ENCODE results near the gene KLHDC2. TPM values are rescaled to one million over a fixed set of nuclear protein-coding genes. Genes with fewer than 3 reads are reported as not detected.

KLHDC2 gene
- total RNA-seq, 1 donor, result 83.2 TPM

DNA sequence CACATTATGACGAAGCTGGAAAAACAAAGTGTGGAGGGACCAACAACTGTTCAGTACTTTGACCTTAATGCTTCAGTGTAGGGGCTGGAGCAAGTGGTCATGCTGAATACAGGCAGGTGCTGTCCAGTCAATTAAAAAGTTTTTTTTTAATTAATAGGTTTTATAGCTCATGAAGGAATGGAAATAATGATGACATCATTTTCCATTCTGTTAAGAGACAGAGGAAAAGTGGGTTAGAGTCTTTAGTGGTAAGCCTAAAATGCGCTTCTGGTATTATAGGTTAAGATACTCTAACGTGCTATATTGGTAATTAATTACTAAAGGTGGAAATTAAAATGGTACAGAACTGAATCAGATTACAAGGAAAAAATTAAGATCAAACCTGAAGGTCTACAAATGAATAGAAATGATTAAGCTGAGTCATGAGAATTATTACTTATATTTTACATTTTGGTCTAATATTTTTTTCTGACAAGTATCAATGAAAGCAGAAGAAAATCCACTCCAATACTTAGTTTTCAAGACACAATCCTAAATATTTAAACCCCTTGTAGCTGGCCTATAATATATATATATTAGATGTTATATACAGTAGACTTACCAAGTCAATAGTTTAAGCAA is 15.6 kb downstream of the KLHDC2 start:
- Histone ChIP-seq H3K79me2 (ENCODE audit: insufficient read depth, low read length) (peaks cover 3% of the 10 kb centered on the region), H3K27me3 (ENCODE audit: insufficient read depth, low read length) (no peaks in the 10 kb centered on the region), H3K4me3 (ENCODE audit: insufficient read depth, low read length) (no peak overlapping the region), H3K36me3 (ENCODE audit: insufficient read depth, low read length) (peaks cover 88% of the 10 kb centered on the region), H4K20me1 (ENCODE audit: insufficient read depth, low read length) (no peaks in the 10 kb centered on the region), H3K27ac (ENCODE audit: low read depth, low read length) (no peak overlapping the region), H2AFZ (ENCODE audit: low read length) (no peak overlapping the region), H3K4me2 (ENCODE audit: insufficient read depth, low read length) (no peak overlapping the region), H3K4me1 (ENCODE audit: insufficient read depth, low read length) (no peaks in the 10 kb centered on the region), H3K9me3 (ENCODE audit: low read depth, low read length) (no peaks in the 10 kb centered on the region)
- no peak for DNase-seq (ENCODE audit: insufficient read length, low spot score, missing footprints)
- TF ChIP-seq CTCF (IDR thresholded peaks at IDR 0.05; ENCODE audit: extremely low read depth, low read depth, low read length), result no peak

DNA sequence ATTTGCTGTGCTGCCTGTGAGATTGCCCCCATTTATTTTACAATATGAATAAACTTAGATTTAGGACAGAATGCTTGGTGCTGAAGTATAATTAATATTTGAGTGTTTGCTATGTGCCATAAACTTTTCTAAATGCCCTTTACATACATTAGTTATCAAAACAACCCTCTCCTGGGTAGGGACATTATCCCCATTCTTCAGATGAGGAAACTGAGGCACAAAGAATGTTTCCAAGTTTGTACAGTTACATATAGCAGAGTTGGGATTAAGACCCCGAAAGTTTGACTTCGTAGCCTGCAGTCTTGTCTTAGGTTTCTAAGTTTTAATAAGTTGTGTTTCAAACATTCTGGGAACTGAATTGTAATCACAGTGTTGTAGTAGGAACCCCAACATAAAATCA is 18.4 kb downstream of the KLHDC2 start:
- Histone ChIP-seq H3K27ac (ENCODE audit: low read depth, low read length) (no peak overlapping the region), H4K20me1 (ENCODE audit: insufficient read depth, low read length) (no peaks in the 10 kb centered on the region), H3K4me2 (ENCODE audit: insufficient read depth, low read length) (no peak overlapping the region), H3K4me1 (ENCODE audit: insufficient read depth, low read length) (no peaks in the 10 kb centered on the region), H3K36me3 (ENCODE audit: insufficient read depth, low read length) (peaks cover 83% of the 10 kb centered on the region), H3K4me3 (ENCODE audit: insufficient read depth, low read length) (no peak overlapping the region), H3K79me2 (ENCODE audit: insufficient read depth, low read length) (peaks cover 10% of the 10 kb centered on the region), H3K9me3 (ENCODE audit: low read depth, low read length) (no peaks in the 10 kb centered on the region), H2AFZ (ENCODE audit: low read length) (no peak overlapping the region), H3K27me3 (ENCODE audit: insufficient read depth, low read length) (no peaks in the 10 kb centered on the region)
- DNase-seq (ENCODE audit: insufficient read length, low spot score, missing footprints), result no peak
- TF ChIP-seq CTCF (IDR thresholded peaks at IDR 0.05; ENCODE audit: extremely low read depth, low read depth, low read length), result no peak

GRCh38 chr14:49792618-49793017 is 24.7 kb downstream of the KLHDC2 start:
- Histone ChIP-seq H4K20me1 (ENCODE audit: insufficient read depth, low read length) (no peaks in the 10 kb centered on the region), H3K4me3 (ENCODE audit: insufficient read depth, low read length) (no peak overlapping the region), H3K27me3 (ENCODE audit: insufficient read depth, low read length) (no peaks in the 10 kb centered on the region), H2AFZ (ENCODE audit: low read length) (no peak overlapping the region), H3K36me3 (ENCODE audit: insufficient read depth, low read length) (peaks cover 53% of the 10 kb centered on the region), H3K79me2 (ENCODE audit: insufficient read depth, low read length) (peaks cover 7% of the 10 kb centered on the region), H3K27ac (ENCODE audit: low read depth, low read length) (no peak overlapping the region), H3K4me2 (ENCODE audit: insufficient read depth, low read length) (no peak overlapping the region), H3K4me1 (ENCODE audit: insufficient read depth, low read length) (no peaks in the 10 kb centered on the region), H3K9me3 (ENCODE audit: low read depth, low read length) (no peaks in the 10 kb centered on the region)
- no peak for TF ChIP-seq CTCF (IDR thresholded peaks at IDR 0.05; ENCODE audit: extremely low read depth, low read depth, low read length)
- DNase-seq (ENCODE audit: insufficient read length, low spot score, missing footprints), result no peak

GRCh38 chr14:49796025-49796424 is 28.1 kb downstream of the KLHDC2 start:
- Histone ChIP-seq H3K4me3 (ENCODE audit: insufficient read depth, low read length) (no peak overlapping the region), H4K20me1 (ENCODE audit: insufficient read depth, low read length) (no peaks in the 10 kb centered on the region), H3K4me1 (ENCODE audit: insufficient read depth, low read length) (no peaks in the 10 kb centered on the region), H3K27me3 (ENCODE audit: insufficient read depth, low read length) (no peaks in the 10 kb centered on the region), H3K9me3 (ENCODE audit: low read depth, low read length) (no peaks in the 10 kb centered on the region), H3K27ac (ENCODE audit: low read depth, low read length) (no peak overlapping the region), H2AFZ (ENCODE audit: low read length) (no peak overlapping the region), H3K36me3 (ENCODE audit: insufficient read depth, low read length) (peaks cover 58% of the 10 kb centered on the region), H3K79me2 (ENCODE audit: insufficient read depth, low read length) (no peaks in the 10 kb centered on the region), H3K4me2 (ENCODE audit: insufficient read depth, low read length) (no peak overlapping the region)
- TF ChIP-seq CTCF (IDR thresholded peaks at IDR 0.05; ENCODE audit: extremely low read depth, low read depth, low read length), result no peak
- no peak for DNase-seq (ENCODE audit: insufficient read length, low spot score, missing footprints)
